Rectal smooth muscle tissue (tissue), 1 donor: ENCODE measurements around the gene MBTPS1.

Experiments
- H3K27ac ChIP-seq: one replicate; pipeline ENCODE4 v1.7.0; 2013; ENCODE audit warnings: low read depth, low read length, inconsistent platforms
- H3K27me3 ChIP-seq: one replicate; pipeline ENCODE4 v1.7.0; 2013; ENCODE audit warnings: low read length; ENCODE audit not compliant: control insufficient read depth, insufficient read depth
- H3K36me3 ChIP-seq: one replicate; pipeline ENCODE4 v1.7.0; 2013; ENCODE audit warnings: low read length; ENCODE audit not compliant: control insufficient read depth, insufficient read depth
- H3K4me1 ChIP-seq: one replicate; pipeline ENCODE4 v1.7.0; 2013; ENCODE audit warnings: low read length; ENCODE audit not compliant: control insufficient read depth, insufficient read depth
- H3K4me3 ChIP-seq: one replicate; pipeline ENCODE4 v1.7.0; 2013; ENCODE audit warnings: low read length
- H3K9ac ChIP-seq: one replicate; pipeline ENCODE4 v1.7.0; 2013; ENCODE audit warnings: low read length

Gene MBTPS1

DNA sequence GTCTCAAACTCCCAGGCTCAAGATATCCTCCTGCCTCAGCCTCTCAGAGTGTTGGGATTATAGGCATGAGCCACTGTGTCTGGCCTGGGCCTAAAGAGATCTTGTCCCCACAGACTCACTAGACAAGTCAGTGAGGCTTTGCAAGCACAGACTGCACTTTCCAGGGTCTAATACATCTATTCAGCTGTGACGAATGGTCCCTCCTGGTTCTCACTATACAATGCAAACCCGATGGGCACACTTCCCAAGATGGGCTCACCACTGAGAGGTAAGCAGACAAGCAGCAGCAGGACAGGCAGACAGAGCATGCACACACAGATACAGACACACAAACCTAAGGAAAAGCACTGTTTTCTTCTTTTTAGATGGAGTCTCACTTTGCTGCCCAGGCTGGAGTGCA is 8.8 kb downstream of the MBTPS1 start:
- no peak overlapping the region for H3K27ac ChIP-seq
- no peak overlapping the region for H3K4me3 ChIP-seq
- no peak overlapping the region for H3K9ac ChIP-seq
- H3K27me3 ChIP-seq = no peaks in the 10 kb centered on the region
- no peaks in the 10 kb centered on the region for H3K4me1 ChIP-seq
- H3K36me3 ChIP-seq = peaks cover 4% of the 10 kb centered on the region

DNA sequence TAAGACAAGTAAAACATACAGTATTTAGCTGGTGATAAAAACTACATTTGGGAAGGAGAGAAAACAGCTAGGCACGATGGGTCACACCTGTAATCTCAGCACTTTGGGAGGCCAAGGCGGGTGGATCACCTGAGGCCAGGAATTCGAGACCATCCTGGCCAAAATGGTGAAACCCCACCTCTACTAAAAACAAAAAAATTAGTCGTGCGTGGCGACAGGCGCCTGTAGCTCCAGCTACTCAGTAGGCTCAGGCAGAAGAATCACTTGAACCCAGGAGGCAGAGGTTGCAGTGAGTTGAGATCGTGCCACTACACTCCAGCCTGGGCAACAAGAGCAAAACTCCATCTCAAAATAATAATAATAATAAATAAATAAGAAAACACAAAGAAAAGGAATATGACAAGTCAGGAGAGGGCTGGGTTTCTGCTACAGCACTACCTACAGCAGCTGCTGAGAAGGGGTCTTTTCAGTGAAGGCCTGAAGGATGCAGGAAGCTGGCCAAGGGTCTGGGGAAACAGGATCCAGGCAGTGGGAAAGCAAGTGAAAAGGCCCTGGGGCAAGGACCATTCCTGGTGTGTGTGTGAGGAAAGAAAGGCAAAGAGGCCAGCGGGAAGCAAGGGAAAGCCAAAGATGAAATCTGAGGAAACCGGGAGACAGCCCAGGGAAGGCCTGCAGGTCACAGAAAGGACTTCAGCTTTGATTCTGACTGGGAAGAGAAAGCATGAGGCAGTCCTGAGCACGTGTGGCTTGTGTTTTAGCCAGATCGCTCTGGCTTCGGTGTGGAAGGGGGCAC is 10.6 kb downstream of the MBTPS1 start:
- no peak overlapping the region for H3K9ac ChIP-seq
- no peak overlapping the region for H3K27ac ChIP-seq
- H3K36me3 ChIP-seq = peaks cover 4% of the 10 kb centered on the region
- H3K4me1 ChIP-seq = no peaks in the 10 kb centered on the region
- no peak overlapping the region for H3K4me3 ChIP-seq
- no peaks in the 10 kb centered on the region for H3K27me3 ChIP-seq

DNA sequence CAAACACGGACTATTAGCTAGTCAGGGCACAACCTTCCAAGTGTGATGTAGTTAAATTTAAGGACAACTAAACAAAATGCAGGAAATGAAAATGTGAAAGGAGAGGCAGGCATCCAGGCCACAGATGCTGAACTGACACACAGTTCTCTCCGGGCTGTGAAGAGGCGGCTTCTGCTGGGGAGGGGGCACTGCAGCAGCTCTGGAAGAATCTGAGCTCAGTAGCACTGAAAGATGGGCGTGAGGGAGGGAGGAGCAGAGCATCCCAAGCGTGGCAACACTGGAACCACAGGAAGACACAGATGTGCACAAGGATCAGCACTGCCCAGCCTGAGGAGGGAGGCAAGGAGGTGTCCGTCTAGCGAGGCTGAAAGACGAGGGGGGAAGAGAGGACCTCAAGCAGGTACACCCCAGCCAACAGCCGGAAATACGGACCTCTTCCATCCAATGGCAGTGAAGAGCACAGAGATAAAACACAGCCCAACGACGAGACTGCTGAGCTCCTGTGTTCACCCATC is 11.4 kb downstream of the MBTPS1 start:
- Histone ChIP-seq H3K27ac (no peak overlapping the region), H3K9ac (no peak overlapping the region), H3K27me3 (no peaks in the 10 kb centered on the region), H3K36me3 (peaks cover 4% of the 10 kb centered on the region), H3K4me1 (no peaks in the 10 kb centered on the region), H3K4me3 (no peak overlapping the region)

DNA sequence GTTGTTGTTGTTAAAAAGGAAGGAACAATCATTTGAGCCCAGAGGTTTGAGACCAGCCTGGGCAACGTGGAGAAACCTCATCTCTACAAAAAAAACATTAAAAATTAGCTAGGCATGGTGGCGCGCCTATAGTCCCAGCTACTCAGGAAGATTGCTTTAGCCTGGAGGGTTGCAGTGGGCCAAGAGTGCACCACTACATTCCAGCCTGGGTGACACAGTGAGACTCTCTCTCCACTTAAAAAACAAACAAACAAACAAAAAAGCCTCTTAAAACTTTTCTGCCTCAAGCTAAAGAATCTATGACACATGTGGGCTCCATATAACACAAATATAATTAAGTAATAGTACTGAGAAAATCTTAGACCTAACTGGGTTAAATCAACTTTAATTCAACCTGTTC is 12.5 kb downstream of the MBTPS1 start:
- no peaks in the 10 kb centered on the region for H3K27me3 ChIP-seq
- H3K9ac ChIP-seq = no peak overlapping the region
- no peaks in the 10 kb centered on the region for H3K4me1 ChIP-seq
- no peak overlapping the region for H3K27ac ChIP-seq
- H3K36me3 ChIP-seq = peaks cover 6% of the 10 kb centered on the region
- H3K4me3 ChIP-seq = no peak overlapping the region

DNA sequence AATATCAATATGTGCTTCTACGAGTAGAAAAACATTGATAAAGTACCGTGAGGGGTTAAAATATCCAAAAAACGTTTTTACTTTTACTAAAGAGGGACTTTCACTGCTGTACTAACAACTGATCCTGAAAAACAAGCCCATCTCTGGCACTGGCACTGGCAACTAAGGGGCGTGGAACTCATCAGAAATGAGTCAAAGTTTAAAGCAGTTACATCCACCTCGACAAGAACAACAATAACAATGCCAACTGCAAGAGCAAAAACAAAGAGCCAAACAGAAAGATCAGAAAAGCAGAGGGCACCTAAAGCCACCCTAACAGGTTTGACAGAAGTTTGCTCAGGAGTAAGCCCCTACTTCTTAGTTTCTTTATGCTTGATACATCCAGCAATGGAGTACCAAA is 13.1 kb downstream of the MBTPS1 start:
- Histone ChIP-seq H3K27me3 (no peaks in the 10 kb centered on the region), H3K4me1 (no peaks in the 10 kb centered on the region), H3K27ac (no peak overlapping the region), H3K4me3 (no peak overlapping the region), H3K36me3 (peaks cover 6% of the 10 kb centered on the region), H3K9ac (no peak overlapping the region)

DNA sequence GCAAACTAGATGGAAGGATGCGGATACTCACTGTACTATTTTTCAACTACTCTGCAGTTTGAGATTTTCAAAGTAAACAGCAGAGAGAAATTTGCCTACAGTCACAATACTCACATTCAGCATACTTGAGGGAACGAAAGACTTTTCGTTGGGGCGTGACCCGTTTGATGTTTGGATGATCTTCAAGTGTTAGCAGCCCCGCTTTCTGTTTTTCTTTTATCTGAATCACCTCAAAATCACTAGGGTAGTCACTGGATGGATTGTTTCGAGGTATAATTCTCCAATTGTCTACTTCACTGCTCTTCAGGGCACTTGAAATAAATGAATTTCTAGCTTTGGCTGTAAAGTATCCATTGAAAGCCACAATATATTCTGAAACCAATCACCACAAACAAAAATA is 17.8 kb downstream of the MBTPS1 start:
- Histone ChIP-seq H3K27me3 (no peaks in the 10 kb centered on the region), H3K9ac (no peak overlapping the region), H3K4me3 (no peak overlapping the region), H3K4me1 (no peaks in the 10 kb centered on the region), H3K27ac (no peak overlapping the region), H3K36me3 (peaks cover 12% of the 10 kb centered on the region)

DNA sequence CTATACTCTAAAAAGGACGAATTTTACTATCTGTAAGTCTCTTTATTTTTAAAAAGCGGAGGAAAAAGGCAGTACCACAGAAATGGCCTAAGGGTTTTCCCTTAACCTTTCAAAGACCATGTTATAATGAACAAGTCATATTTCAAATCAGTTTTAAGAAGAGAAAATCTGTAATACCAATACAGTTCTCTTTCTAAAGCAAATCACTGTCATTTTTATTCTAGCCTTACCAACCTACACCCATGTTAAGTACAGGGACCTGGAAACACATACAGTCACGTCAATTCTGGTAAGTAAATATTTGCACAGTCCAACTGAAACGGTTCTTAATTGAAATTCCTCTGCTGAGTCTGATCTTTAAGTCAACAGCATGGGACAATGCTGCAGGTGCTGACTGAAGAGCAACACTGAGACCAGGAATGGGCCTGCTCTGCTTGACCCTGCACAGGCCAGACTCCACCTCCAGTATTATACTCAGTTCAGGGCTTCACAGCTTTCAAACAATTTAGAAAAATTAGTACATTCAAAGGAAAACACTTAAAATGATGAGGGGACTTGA is 20.2 kb downstream of the MBTPS1 start:
- H3K36me3 ChIP-seq = peaks cover 25% of the 10 kb centered on the region
- no peak overlapping the region for H3K4me3 ChIP-seq
- no peaks in the 10 kb centered on the region for H3K27me3 ChIP-seq
- no peaks in the 10 kb centered on the region for H3K4me1 ChIP-seq
- H3K27ac ChIP-seq = no peak overlapping the region
- H3K9ac ChIP-seq = no peak overlapping the region

DNA sequence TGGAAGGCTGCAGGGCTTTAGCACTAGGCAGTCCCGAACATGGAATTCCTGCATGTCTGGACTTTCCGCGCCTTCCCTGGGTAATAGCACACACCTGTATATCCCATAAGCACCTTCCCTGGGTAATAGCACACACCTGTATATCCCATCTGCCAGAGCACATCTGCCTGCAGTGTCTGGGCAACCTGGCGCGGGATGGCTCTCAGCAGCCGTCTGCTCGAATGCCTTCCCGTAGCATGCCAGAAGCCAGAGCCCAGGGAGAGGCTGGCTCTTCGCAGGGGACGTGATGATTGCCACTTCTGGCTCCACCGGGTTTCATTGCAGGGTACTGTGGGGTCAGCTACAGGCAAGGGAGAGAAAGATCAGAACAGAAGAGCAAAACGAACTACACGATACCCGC is 21.3 kb downstream of the MBTPS1 start:
- Histone ChIP-seq H3K4me1 (no peaks in the 10 kb centered on the region), H3K9ac (no peak overlapping the region), H3K27me3 (no peaks in the 10 kb centered on the region), H3K36me3 (peaks cover 27% of the 10 kb centered on the region), H3K4me3 (no peak overlapping the region), H3K27ac (no peak overlapping the region)

DNA sequence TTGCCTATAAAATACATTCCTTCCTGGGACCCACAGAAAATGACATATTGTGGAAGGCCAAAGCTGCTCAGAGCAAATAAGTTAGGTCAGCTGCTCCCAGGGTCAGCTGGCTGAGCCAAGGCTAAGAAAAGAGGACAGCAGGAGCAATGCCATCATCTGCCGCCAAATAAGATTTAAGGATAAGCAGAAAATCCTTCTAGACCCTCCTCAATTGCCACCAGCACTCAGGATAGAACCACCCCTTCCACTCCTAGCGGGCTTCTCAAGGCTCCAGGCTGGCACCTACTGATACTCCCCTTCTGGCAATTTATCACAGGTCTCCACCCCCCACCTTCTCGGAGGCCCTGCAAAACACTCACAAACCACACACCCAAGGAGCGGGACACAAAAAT is 22.9 kb downstream of the MBTPS1 start:
- no peak overlapping the region for H3K27ac ChIP-seq
- H3K36me3 ChIP-seq = peaks cover 36% of the 10 kb centered on the region
- H3K27me3 ChIP-seq = no peaks in the 10 kb centered on the region

DNA sequence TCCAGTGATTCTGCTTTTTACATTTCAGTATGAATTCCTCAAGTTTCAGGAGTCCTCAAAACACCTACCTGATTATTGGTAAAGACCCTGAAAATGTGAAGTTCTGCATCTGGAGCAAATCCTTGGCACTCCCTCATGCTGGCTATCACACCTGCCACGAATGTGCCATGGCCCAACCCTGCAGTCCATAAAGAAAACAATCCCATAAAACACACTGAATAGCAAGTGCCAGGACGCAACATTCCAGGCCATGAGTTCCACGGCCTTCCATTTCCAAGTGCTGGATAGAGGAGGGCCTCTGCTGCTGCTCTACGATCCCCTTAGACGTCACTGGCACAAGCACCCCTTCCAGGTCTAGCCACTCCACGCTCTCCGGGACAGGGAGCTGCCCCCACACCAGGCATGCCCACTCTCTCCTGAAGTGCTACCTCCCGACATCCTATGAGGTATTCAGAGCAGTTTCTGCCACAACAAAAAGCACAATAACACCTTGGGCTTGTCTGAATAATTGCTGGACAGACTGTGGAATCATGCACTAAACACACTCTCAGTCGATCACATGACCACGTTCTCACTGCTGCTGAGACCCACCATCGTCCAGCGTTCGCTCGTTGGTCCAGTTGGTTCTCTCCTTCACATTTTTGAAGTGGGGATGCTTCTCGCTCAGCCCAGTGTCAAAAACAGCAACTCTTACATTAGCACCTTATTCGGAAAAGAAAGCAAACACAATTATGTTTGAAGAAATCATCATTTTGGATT is 23.4 kb downstream of the MBTPS1 start:
- peaks cover 41% of the 10 kb centered on the region for H3K36me3 ChIP-seq

More for the DNA sequence above, 22.9 kb downstream of the MBTPS1 start:
- no peaks in the 10 kb centered on the region for H3K4me1 ChIP-seq
- H3K9ac ChIP-seq = no peak overlapping the region
- no peak overlapping the region for H3K4me3 ChIP-seq

DNA sequence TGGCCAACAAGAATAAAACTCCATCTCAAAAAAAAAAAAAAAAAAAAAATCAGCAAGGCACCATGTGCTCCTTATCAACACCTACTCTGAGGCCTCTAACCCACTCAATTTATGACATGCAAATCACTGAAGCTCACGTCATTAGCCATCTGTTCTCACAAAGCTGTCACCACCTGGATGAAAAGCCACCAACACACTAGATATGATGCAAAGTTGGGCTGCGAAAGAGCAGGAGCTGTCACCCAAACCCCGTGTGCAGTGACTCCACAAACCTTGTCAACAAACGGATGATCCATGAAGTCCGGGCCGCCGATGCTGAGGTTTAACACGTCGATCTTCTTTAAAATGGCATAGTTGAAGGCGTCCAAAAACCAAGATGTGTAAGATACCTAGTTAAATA is 25.3 kb downstream of the MBTPS1 start:
- no peak overlapping the region for H3K4me3 ChIP-seq
- H3K9ac ChIP-seq = no peak overlapping the region
- no peaks in the 10 kb centered on the region for H3K27me3 ChIP-seq
- H3K4me1 ChIP-seq = no peaks in the 10 kb centered on the region
- H3K27ac ChIP-seq = no peak overlapping the region
- H3K36me3 ChIP-seq = peaks cover 43% of the 10 kb centered on the region

More for the DNA sequence above, 23.4 kb downstream of the MBTPS1 start:
- no peak overlapping the region for H3K4me3 ChIP-seq
- no peak overlapping the region for H3K27ac ChIP-seq
- no peaks in the 10 kb centered on the region for H3K27me3 ChIP-seq
- no peak overlapping the region for H3K9ac ChIP-seq
- H3K4me1 ChIP-seq = no peaks in the 10 kb centered on the region

DNA sequence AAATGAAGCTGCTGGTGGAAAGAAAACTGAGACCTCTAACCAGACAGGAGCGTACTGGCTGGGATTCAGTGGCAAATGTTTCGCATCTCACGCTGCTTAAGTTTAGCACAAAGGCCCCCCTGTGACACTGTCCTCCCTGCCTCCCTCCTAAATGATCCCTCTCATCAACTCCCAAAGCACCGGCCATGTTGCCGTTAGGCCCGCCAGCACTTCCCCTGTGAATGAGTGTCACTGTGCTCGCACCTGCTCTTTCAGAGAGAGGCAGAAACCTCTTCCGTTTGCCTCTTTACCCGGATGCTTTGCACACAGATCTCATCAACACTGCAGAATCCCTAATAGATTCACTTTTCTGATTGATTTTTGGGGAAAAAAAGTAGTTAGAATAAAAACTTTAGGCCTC is 26.5 kb downstream of the MBTPS1 start:
- H3K27ac ChIP-seq = no peak overlapping the region
- H3K4me3 ChIP-seq = no peak overlapping the region
- peaks cover 45% of the 10 kb centered on the region for H3K36me3 ChIP-seq
- H3K27me3 ChIP-seq = no peaks in the 10 kb centered on the region
- H3K9ac ChIP-seq = no peak overlapping the region
- H3K4me1 ChIP-seq = no peaks in the 10 kb centered on the region
